Retinal pigment epithelial cell (primary cell): Measurements from ENCODE around the gene NBEAL2.

Source experiments
- DNase-seq: peaks from one replicate; pipeline ENCODE4 v3.0.0-alpha.2; 2010; ENCODE audit warnings: low read depth
- H3K4me3 ChIP-seq: 2 replicates; pipeline ENCODE4 v1.5.1; 2011; ENCODE audit warnings: mild to moderate bottlenecking, low read length, control low read depth, moderate library complexity
- TF ChIP-seq, protein P1 (sequence below): conservative IDR thresholded peaks from 2 replicates; pipeline ENCODE4 v1.5.1; 2011; ENCODE audit warnings: low read depth, low read length, control low read depth, inconsistent platforms

NBEAL2 gene

GRCh38 chr3:46974421-46975171 is 4.9 kb upstream of the NBEAL2 start:
- TF ChIP-seq, protein P1, sequence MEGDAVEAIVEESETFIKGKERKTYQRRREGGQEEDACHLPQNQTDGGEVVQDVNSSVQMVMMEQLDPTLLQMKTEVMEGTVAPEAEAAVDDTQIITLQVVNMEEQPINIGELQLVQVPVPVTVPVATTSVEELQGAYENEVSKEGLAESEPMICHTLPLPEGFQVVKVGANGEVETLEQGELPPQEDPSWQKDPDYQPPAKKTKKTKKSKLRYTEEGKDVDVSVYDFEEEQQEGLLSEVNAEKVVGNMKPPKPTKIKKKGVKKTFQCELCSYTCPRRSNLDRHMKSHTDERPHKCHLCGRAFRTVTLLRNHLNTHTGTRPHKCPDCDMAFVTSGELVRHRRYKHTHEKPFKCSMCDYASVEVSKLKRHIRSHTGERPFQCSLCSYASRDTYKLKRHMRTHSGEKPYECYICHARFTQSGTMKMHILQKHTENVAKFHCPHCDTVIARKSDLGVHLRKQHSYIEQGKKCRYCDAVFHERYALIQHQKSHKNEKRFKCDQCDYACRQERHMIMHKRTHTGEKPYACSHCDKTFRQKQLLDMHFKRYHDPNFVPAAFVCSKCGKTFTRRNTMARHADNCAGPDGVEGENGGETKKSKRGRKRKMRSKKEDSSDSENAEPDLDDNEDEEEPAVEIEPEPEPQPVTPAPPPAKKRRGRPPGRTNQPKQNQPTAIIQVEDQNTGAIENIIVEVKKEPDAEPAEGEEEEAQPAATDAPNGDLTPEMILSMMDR: no peak
- H3K4me3 ChIP-seq: no peak overlapping the region
- DNase-seq: no peak

- DNase-seq: peak; percentile 97
- TF ChIP-seq, protein P1: no peak
- peak within 1 kb of the TSS; percentile 93 for H3K4me3 ChIP-seq
These were observed 2.9 kb upstream of the NBEAL2 start, which contains the start of gene CCDC12 for GRCh38 chr3:46976326-46977190. TSS of gene CCDC12 (minus strand) at chr3:46976745. CDS start at chr3:46976732, 13 bp downstream.

DNA sequence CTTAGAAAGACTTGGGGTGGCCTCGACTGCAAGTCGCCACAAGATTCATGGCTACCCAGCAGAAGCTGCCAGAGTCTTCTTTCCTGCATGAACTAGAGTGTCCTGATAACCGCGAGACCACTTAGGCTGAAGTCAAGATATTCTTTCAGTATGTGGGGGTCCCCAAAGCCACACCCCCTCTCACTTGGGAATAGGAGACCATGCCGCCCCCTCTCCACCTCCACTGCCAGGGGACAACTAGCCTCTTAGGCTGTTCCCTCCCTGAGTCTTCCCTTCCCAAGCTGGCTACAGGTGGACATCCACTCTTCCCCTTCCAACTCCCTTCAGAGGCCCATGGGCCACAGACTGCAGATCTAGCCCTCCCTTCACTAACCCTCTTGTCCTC is 1.7 kb upstream of the NBEAL2 start:
- TF ChIP-seq, protein P1: no peak
- no peak overlapping the region for H3K4me3 ChIP-seq
- DNase-seq: no peak

GRCh38 chr3:46978381-46978780 is 1.1 kb upstream of the NBEAL2 start:
- DNase-seq: no peak
- H3K4me3 ChIP-seq: no peak overlapping the region
- TF ChIP-seq, protein P1: no peak

DNA sequence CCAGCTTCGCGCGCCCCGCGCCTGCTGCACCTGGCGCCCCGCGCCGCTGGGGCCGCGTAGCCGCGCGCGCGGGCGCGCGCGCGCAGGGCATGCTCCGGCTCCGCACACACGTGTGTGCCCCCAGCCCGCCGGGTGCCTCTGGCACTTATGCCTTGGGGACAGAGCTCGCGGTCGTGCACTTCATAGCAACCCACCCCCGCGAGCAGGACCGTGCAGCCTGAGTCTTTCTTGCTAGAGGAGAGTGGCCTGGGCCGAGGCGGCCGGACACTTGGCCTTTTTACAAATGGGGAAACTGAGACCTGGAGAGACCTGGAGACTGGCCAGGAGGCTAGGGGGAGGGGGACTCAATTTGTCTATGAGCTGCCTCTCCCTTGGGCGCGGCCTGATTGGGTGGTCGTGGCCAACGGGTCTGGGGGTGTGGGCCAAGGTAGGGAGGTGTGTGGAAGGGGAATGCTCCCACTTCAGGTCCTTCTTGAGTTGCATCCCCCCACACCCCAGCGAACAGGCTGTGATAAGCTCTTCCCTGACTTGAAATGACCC is 562 bp downstream of the NBEAL2 start:
- TF ChIP-seq, protein P1: no peak
- H3K4me3 ChIP-seq: peak overlapping the region; percentile 58
- DNase-seq: no peak

GRCh38 chr3:46981932-46982471 is 2.5 kb downstream of the NBEAL2 start:
- H3K4me3 ChIP-seq: no peak overlapping the region
- TF ChIP-seq, protein P1: no peak

More at GRCh38 chr3:46981932-46982471, 2.5 kb downstream of the NBEAL2 start:
- DNase-seq: no peak
